HG02840 (cell line): Measurements from ENCODE around the gene TLCD3B.
A peak's percentile ranks its signal among the peaks of the same experiment; 100 is the strongest.

Experiments used
- ATAC-seq: cut with Tn5 transposase; IDR thresholded peaks from one replicate; pipeline ENCODE4 v1.9.1; 2021; ENCODE audit warnings: mild to moderate bottlenecking, moderate library complexity, moderate number of reproducible peaks; ENCODE audit not compliant: unreplicated experiment, low FRiP score

Gene TLCD3B

DNA sequence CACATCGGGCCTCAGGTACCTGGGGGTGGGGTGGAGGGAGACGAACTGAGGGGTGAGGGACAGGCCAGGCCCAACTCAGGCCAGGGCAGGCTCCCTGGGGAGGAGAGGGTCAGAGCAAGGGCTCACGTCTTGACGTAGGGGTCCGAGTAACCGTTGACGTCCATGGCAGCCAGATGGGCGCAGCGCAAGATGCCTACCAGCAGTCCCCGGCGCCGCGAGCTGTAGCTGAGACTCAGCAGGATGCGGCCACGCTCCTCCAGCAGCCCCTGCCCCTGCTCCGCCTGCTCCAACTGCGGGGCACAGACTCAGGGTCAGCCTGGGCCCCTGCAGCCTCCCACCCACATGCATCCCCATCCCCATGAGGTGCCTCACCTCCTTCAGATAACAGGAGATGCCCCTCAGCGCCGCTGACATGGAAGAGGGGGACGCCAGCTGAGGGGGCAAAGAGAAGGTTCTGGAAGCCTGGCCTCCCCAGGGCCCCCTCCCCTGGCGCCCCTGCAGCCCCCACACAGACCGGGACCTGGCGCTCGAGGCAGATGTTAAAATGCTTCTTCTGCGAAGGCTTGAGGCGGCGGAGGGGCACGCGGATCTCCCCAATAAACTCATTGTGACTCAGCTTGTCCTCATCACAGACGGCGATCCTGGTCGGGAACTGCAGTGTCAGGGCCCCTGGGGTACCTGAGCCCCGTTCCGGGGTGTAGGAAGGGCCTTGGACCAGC lies 24.3 kb downstream of the TLCD3B start:
- ATAC-seq, result no peak

- ATAC-seq, result no peak
These were observed 25.0 kb downstream of the TLCD3B start for GRCh38 chr16:30006095-30006473.

GRCh38 chr16:30005341-30006094 lies 25.6 kb downstream of the TLCD3B start:
- ATAC-seq, result no peak

- ATAC-seq, result no peak
These were observed 26.2 kb downstream of the TLCD3B start for GRCh38 chr16:30004811-30005242.

- ATAC-seq, result no peak
These were observed 26.7 kb downstream of the TLCD3B start for GRCh38 chr16:30004424-30004776.

DNA sequence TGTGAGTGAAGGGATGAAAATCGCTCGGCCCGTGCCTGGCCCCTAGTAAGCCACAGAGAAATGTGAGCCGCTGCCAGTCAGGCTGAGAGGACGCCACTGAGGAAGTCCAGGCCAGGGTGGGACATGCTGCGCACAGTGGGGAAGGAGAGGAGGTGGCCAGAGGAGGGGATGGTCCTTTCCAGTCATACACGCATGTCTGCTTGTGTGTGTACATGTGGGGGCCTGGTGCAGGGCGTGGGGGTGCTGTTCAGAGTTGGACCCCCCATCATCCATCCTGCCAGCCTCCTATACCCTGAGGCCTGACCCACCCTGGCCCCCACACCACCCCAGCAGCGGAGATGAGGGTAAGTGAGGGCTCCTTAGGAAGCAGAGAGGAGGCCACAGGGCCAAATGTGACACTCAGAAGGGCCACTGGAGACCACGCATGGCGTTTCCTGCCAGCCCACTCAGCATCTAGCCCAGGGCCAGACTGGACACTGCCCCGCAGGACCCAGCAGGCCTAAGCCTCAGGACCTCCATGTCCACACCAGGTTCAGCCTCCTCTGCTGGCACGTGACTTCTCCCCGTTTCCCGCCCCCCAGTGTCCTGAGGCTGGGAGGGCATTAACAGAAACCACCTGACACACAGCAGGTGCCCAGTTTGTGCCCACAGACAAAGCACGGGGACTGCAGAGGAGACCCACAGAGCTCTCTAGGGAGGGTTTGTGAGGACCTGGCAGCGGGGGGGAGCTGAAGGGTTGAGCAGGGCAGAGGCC lies 27.2 kb downstream of the TLCD3B start:
- ATAC-seq, result no peak

GRCh38 chr16:30002614-30003346 lies 28.3 kb downstream of the TLCD3B start:
- ATAC-seq, result no peak

DNA sequence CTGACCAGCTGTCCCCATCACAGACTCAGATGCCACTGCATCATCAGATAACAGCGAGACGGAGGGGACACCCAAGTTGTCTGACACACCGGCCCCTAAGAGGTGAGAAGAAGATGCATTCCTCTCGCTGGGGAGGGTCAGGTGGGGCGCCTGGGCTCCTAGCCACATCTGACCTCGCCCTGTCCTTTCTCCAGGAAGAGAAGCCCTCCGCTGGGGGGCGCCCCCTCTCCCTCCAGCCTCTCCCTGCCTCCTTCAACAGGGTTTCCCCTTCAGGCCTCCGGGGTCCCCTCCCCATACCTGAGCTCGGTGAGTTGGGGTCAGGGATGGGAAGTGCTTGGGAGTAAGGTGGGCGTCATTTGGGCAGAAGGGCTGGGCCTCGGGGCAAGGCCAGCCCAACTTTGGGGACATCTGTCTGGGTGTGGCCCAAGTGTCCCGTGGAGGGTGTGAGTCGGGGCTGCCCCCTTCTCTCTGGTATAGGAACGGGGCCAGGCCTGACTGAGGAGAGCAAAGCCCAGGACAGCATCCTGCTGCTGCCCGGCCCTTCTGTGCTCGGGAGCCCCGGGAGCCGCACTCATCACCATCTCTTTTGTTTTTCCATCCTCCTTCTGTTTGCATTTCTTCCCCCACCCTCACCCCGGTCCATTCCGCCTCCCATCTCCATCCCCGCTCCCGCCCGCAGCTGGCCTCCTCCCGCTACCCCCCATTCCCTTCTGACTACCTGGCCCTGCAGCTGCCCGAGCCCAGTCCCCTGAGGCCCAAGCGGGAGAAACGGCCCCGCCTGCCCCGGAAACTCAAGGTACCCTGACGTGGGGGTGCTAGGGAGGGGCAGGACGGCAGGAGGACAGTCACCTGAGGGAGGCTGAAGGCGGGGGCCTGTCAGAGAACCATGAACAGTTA lies 30.1 kb downstream of the TLCD3B start:
- no peak for ATAC-seq

- ATAC-seq, result no peak
These were observed 31.5 kb downstream of the TLCD3B start for GRCh38 chr16:29999605-30000004.

DNA sequence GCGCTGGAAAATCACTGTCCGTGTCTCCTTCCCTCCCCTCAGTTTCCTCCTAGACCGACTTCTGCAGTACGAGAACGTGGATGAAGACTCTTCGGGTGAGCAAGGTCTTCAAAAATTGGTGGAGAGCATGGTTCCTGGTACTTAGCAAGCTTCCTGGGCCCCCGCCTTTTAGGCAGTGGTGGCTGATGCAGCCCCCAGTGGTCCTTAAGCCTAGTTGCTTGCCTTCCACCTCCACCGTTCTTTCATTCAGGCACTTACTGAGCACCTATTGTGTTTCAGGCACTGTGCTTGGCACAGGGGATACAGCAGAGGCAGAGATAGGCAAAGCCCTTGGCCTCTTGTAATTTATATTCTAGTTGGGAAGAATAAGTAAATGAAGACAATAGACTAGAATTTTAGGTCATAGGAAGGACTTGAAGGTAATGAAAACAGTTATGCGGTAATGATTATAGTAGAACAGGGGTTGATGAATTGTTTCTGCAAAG lies 34.3 kb downstream of the TLCD3B start:
- no peak for ATAC-seq

DNA sequence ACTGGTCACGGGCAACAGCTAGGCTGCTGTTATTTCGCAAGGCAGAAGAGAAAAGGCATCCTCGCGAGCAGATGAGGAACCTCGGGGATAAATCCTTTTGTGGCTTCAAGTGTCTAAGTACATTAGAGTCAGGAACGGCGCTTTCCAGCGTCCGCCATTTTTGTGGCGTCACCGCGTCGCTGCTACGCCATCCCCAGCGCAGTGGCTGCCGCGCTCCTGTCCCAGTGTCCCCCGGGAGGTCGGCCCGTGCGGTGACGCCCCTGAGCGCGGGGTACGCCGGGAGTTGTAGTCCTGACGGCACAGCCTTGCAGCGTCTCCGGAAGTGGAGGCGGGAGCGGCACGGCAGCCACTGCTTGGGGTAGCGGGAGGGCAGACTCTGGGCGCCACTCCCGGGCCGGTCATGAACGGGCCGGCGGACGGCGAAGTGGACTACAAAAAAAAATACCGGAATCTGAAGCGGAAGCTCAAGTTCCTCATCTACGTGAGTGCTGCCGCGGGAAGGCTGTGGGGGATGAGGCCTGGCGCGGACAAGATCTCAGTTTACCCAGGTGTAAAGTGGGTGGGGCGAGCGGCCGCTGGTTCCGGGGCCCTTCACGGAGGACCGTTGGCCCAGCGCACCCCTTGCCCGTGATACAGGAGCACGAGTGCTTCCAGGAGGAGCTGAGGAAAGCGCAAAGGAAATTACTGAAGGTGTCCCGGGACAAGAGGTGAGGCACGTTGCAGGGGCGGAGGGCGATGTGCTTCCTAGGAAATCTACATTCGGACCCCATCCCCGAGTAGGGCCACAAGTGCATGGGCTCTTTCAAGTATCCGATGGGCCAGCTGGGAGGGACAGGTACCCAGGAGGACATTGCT lies 34.9 kb downstream of the TLCD3B start, which contains the start of gene INO80E:
Gene INO80E, plus strand, starts transcription at position 331 of the 855 bp plus-strand sequence. Its CDS starts 70 bp downstream, at position 401.
- ATAC-seq, result peak; percentile 77

DNA sequence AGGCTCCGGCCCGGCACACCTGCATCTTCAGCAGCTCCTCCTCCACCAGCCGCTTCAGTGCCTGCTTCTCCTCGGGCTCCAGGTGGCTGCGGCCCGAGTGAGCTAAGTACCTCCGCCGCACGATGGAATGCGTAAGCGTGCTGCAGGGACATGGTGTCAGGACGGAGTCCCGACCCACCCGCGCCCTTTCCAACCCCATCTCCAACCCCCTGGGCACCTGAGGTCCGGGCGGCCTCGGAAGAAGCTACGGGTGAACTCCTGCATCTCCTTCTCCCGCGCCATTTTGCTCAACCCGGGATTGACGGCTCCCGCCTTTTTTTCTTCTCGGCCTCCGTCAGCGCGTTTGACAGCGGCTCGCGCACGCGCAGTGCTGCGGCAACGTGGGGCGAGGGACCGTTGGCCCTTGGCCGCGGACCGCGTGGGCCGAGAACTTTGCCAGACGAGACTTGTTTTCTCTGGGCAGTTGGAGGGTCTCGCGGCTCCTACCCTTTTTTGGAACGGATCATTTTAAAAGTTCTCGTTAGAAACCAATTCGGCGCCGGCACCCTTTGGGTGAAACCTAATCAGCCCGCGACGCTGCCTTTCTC lies 35.7 kb downstream of the TLCD3B start, which contains the start of gene HIRIP3:
Gene HIRIP3, minus strand, starts transcription at position 294 of the 587 bp plus-strand sequence. Its CDS starts 12 bp downstream, at position 282.
- peak; percentile 54 for ATAC-seq

DNA sequence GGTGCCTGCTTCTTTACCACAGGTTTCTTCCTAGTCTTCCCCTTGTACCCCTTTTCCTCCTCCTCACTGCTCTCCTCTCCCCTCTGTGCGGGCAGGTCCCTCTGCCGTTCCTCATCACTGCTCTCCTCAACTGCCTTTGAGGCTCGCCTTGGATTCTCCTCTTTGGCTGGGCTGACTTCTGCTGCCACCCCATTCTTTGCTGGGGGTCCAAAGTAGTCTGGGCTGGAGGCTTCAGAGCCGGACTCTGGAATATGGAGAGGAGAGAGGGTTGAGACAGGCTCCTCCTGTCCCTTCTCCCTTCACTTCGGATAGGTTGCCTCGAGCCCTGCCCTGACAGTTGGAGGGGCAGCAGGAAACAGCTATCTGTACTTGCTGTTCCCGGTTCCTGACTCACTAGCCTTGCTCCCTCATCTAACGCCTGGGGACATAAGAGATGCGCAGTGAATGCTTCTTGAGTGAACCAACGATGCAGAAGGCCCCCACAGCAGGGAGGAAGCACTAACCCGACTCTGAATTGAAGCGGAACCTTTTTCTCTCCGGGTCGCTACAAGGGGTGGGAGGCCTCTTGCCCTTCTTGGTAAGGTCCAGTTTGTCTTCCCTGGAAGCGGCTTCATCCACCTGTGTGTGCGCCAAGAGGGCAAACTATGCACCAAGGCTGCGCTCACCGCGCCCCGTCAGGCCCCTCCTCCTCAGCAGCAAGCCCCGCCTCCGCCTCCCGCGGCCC lies 36.3 kb downstream of the TLCD3B start:
- ATAC-seq, result peak; percentile 30

GRCh38 chr16:29993903-29994599 lies 37.0 kb downstream of the TLCD3B start:
- ATAC-seq, result no peak

- no peak for ATAC-seq
These were observed 37.7 kb downstream of the TLCD3B start for GRCh38 chr16:29993191-29993902.

GRCh38 chr16:29992344-29992967 lies 38.6 kb downstream of the TLCD3B start:
- no peak for ATAC-seq
